ENCODE results near the gene PMEPA1.

Gene PMEPA1

DNA sequence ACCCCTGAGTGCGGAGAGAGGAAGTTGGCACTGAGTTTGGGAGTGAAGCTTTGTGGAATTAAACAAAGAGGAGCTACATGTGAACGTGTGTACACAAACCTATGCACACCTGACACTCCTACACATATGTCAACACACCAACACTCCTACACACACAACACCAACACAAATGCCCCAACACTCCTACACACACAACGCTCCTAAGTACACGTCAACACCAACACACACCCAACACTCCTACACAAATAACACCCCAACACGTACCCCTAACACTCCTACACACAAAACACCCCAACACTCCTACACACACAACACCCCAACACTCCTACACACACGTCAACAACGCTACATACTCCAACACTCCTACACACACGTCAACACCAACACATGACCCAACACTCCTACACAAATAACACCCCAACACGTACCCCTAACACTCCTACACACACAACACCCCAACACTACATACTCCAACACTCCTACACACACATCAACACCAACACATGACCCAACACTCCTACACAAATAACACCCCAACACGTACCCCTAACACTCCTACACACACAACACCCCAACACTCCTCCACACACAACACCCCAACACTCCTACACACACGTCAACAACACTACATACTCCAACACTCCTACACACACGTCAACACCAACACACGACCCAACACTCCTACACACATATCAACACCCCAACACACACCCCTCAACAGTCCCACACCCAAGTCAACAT is 49.5 kb downstream of the PMEPA1 start:
- no peak for DNase-seq

GRCh38 chr20:57659517-57660180 is 50.2 kb downstream of the PMEPA1 start:
- DNase-seq = no peak

DNA sequence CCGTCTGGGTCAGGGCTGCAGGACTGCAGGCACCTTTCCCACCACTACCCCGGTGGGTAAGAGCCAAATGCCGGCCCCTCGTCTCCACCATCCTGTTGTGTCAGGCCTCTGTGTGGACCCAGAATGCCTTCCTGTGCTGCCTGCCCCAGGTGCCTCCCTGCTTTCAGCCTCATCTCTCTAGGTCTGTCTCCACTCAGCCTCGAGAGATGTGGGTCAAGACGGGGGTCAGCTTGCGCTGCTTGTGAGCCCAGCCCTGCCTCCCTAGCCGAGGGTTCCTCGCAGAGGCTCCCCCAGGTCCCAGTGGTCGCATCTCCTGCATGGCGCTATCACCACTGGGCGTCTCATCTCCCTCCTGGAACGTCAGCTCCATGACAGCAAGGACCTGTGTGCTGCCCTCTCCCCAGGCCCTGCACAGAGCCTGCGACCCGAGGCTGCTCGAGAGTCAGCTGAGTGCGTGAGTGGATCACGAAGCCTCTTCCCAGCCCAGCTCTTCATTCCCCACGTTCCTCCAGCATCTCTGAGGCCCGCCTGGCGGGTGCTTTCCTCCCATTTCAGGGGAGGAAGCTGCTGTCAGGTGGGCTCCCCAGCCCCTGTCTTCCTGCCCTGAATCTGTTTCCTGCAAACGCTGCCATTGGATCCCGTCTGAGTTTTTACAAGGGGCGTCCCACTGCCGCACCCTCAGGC is 50.8 kb downstream of the PMEPA1 start:
- no peak for DNase-seq

GRCh38 chr20:57658447-57658832 is 51.4 kb downstream of the PMEPA1 start:
- no peak for DNase-seq

DNA sequence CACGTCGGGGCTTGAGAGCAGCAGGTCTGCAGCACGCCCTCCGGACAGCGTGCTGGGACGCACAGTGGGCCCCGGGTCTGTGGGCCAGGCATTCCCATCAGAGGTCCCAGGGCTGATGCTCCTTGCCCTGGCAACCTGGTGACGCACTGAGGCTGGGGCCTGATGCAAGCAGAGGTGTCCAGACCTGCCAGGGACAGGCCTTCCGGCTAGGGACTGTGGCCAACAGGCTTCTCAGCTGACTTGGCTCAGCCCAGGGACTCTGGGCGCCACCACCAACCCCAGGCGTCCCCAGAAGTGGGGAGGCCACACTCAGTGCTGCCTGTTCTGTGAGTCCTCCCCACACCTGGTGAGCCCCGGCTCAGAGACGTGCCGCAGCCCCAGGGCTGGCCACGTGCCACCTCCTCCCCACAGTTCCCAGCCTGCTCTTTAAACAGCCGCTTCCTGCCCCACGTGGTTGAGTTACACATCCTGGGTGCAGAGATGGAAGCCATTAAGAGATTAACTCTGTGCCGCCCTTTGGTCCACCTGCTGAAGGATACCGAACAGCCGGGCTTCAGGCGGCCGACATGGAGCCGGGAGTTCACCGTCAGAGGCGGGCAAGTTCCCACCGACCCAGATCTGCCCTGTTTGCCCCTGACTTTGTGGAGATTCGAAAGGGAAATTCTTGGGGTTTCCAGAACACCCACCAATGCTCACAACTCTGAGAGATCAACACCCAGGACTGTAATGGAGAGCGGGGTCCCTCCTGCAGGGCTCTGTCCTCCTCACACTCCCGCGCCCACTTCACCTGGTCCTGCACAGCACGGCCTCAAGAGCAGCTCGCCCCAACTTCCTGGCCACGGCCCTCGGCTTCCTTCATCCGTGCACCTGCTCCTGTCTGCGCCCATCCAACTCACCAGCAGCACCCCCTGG is 52.0 kb downstream of the PMEPA1 start:
- no peak for DNase-seq

DNA sequence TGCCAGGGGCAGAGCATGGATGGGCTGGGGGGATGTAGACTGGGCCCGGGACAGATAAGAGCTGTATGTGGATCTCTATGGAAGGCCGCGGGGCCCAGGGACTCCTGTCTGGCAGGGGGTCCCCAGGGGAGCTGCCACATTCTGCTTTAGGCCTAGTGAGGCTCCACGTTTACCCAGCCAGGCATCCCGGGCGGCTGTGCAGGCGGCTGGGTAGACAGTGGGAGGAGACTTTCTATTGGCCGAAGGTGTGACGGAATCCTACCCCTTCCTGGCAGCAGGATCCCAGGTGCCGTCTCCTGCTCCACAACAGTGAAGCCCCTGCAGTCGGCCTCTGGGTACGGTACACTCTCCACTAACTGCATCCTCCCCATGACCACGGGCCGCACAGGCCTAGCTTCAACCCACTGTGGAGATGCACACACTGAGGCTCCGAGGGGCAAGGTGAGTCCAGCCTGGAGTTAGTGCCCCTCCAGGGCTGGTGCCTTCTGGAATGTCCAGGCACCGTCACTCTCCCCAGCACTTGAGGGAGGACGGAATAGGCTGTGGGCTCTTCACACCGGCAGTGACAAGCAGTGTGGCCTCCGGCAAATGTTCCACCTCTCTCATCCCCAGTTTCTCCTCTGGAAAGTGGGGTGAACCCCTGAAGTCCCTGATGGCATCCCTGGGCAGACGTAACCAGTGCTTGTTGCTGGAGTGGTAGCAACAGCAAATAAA is 52.8 kb downstream of the PMEPA1 start:
- DNase-seq = no peak

GRCh38 chr20:57656252-57656820 is 53.5 kb downstream of the PMEPA1 start:
- DNase-seq = no peak

DNA sequence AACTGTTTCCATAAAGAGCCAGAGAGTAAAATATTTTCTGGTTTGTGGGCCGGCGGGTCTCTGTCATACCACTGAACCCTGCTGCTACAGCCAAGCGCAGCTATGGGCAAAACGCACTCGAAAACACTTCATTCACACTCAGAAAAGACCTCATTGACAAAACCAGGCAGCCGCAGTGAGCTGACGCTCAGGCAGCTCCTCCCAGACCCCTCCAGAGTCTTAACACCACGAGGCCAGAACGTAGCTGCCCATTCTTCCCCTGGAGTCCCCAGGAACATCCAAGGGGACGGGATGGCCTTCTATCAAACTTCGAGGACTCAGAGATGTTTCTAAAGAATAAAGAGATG is 54.0 kb downstream of the PMEPA1 start:
- no peak for DNase-seq

- DNase-seq = no peak
Measured at GRCh38 chr20:57654998-57655808, 54.6 kb downstream of the PMEPA1 start.

DNA sequence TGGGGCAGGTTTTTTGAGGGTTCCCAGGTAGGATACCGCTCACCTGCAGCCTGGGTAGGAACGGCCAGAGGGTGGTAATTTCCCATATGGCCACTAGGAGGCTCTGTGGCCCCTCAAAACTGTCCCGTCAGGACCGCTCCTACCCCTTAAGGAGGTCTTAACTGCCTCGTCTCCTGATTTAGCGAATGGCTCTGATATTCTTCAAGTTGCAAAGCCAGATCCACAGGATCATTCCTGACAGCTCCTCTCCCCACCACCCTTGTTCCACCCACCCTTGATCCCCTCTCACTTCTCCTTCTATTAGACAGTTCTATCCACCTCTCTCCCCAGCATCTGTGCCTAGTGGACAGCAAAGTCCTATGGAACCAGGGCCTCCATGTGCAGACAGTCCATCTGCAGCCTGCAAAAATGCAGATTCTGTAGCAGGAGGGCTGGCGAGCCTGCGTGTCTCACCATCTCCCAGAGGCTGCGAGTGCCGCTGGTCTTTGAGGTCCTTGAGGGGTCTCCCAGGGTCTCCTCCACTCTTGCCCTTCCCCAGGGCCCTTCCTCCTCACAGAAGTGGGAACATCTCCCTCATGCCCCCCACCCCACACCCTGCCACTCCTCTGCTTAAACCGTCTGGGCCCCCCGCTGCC is 55.3 kb downstream of the PMEPA1 start:
- peak; percentile 17 for DNase-seq

DNA sequence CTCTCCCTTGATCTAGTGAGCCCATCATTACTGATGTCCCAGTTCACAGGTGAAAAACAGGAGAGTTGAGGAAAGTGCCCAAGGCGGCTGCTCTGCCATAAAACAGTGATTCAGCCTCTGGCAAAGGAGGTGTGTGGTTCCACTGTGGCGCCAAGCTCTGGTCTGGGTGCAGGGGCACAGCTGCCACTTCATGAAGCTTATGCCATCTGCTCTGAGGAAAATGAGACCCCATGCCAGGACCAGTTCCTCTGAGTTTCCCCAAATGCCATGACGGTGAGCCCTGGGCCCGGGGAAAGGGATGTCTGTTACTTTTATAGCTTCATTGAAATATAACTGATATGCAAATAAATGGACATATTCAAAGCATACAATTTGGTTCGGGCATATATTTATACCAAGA is 55.9 kb downstream of the PMEPA1 start:
- DNase-seq = no peak

DNA sequence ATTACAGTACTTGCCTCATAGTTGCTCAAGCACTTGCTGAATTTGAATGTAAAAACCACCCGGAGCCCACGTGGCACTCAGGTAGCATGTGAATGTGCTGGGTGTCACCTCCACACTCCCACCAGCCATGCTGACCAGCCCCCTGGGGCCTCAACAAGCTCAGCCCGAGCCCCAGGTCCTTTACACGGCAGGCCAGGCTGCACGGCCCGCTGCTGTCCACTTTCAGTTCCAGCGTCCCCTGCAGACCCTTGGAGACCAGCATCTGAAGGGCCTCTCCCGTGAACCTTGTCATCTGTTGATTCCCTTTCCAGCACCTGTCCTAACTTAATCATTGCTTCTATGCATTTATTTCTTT is 56.3 kb downstream of the PMEPA1 start:
- no peak for DNase-seq

DNA sequence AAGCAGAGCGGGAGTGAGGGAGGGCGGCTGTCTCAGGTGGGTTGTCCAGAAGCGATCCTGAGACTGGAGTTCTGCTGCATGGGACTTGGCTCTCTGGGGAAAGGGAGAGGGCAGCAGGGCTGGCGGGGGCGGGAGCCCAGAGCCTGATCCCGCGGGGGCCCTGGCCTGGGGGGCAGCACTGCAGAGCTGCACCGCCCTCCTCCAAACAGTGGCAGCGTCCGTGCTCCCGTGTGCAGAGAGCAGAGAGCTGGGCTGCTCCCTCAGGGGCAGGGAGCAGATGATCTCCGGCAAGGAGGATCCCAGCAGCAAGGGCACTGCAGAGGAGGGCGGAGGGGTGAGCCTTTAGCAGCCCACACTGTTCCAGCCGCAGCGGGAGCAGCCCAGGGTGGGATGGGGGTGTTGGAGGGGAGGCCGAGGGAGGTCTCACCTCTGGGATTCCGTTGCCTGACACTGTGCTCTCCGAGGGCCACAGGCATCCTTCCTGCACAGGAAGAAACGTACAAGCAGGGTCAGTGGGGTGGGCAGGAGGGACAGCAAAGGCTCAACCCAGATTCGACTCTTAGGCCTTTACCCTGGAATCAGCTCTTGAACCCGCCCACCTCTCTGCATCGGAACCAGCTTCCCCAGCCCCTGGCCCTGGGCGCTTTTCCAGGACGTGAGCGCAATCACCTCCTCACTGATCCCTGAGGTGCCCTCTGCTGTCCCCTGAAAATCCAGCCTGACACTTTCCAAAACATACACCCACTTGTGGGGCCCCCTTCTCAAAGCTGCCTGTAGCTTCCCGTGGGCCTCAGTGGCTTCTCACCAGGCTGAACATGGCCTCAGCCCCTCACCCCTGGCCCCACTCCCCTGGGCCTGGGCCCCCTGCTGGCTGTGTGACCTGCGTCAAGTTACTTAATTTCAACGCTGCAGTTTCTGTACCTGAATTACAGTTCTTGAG is 56.9 kb downstream of the PMEPA1 start:
- DNase-seq = no peak

DNA sequence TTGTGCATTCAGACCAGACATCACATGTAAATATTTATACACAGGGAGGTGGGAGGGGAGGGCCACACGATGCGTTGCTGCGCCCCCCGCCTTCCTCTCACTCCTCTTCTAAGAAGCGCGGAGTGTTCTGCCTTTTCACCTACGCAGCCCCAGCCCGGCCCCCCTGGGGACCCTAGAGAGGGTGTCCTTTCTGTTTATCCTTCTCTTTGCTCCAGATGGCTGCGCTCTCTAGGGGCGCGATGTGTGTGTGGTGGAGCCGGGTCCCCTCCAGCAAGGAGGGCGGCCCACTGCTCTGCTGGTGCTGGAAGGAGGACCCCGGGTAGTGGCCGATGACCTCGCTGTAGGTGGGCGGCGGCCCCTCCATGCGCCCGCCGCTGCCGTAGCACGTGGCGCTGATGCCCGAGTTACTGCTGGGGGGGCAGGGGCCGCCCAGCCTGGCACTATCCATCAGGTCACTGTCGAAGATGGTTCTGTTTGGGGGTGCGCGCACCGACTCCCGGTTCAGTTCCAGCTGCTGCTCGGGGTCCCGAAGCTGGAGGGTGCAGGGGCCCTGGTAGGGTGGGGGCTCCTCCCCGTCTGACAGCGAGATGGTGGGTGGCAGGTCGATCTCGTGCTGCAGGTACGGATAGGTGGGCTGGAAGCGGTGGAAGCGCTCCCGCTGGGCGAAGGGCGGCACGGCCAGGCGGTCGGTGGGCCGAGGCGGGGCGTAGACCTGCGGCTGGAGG is 57.8 kb downstream of the PMEPA1 start:
- no peak for DNase-seq

- DNase-seq = no peak
Measured at GRCh38 chr20:57650756-57651483, 58.9 kb downstream of the PMEPA1 start.

DNA sequence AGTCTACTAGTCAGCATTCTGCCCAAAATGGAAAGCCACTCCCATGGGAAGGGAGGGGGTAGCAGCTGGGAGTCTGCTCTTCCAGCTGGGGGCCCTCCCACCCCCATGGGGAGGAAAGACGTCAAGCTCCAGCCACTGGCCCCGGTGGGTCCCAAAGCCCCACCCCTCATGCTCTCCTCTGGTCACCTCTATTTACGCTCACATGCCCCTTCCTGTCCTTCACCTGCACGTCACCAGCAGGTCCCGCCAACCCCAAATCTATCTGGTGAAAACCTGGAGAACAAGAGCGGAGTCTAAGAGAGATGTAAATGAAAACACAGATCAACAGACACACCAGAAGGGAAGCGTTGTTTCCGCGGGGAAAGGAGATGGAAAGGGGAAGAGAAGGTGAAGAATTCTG is 59.5 kb downstream of the PMEPA1 start:
- DNase-seq = no peak

GRCh38 chr20:57649617-57650015 is 60.2 kb downstream of the PMEPA1 start:
- no peak for DNase-seq

Data from NK-92 treated with Interleukin-12 subunit alpha and Interleukin-12 subunit beta, amount 100 ng/mL, for 24 hours (cell line).